ENCODE results near the gene HEXIM1. TPM values are rescaled to one million over a fixed set of nuclear protein-coding genes. Genes with fewer than 3 reads are reported as not detected.

HEXIM1 gene
- total and polyA plus RNA-seq, 8 donors, result 6.8 to 17.2 (median 12.0) TPM

DNA sequence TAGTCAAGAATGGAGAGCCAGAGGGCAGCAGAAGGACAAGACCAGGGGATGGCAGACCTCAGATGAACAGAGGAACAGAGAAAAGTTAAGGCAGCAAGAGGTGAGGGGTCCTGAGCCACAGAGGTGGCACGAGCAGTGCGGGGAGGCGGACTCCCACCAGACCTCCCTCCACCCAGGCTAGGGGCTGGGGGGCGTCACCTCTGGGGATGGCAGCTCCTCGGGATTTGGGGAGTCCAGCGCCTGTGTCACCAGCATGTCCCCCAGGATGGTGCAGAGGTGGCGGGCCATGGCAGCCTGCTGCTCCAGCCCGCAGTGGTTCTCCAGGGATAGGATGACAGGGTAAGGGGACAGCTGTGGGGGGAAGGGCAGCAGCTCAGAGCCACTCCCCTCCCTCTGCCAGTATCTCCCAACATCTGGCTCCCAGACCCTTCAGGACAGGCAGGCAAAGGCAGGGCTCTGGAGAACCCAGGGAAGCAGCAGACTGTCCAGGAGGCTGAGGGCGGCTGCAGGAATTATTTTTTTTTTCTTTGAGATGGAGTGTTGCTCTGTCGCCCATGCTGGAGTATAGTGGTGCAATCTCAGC, 31.8 kb upstream of the HEXIM1 start:
- H3K27ac ChIP-seq, result no peak overlapping the region
- FAIRE-seq (no peak), ATAC-seq (no peak), DNase-seq (no peak)
- H3K27me3 ChIP-seq, result no peaks in the 10 kb centered on the region
- H3K4me1 ChIP-seq, result no peaks in the 10 kb centered on the region
- no peaks in the 10 kb centered on the region for H3K36me3 ChIP-seq
- TF ChIP-seq, protein P1, sequence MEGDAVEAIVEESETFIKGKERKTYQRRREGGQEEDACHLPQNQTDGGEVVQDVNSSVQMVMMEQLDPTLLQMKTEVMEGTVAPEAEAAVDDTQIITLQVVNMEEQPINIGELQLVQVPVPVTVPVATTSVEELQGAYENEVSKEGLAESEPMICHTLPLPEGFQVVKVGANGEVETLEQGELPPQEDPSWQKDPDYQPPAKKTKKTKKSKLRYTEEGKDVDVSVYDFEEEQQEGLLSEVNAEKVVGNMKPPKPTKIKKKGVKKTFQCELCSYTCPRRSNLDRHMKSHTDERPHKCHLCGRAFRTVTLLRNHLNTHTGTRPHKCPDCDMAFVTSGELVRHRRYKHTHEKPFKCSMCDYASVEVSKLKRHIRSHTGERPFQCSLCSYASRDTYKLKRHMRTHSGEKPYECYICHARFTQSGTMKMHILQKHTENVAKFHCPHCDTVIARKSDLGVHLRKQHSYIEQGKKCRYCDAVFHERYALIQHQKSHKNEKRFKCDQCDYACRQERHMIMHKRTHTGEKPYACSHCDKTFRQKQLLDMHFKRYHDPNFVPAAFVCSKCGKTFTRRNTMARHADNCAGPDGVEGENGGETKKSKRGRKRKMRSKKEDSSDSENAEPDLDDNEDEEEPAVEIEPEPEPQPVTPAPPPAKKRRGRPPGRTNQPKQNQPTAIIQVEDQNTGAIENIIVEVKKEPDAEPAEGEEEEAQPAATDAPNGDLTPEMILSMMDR (IDR thresholded peaks at IDR 0.05), result no peak
- H3K9me3 ChIP-seq, result no peaks in the 10 kb centered on the region
- no peak overlapping the region for H3K4me3 ChIP-seq
- intact Hi-C loops (cut with DNase I), result loop anchor here in 1 of 3 donors (10.0 kb wide), 2 partner anchors 192 to 342 kb away; no protein-coding TSS in a partner anchor
- WGBS, 2 donors, result 88% methylated on average over 10 of the region's 10 CpGs

DNA sequence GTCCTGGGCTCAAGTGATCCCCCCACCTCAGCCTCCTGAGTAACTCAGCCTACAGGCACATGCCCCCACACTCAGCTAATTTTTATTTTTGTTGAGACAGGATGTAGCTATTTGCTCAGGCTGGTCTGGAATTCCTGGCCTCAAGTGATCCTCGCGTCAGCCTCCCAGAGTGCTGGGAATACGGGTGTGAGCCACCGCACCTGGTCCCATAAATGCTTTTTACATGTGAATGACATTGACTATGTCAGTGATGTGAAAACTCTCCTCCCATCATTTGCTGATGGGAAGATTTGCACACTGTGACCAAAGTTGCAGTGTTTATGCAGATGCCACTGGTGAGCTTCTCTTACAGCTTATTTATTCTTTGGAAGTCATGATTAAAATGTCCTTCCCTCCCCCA, 30.9 kb upstream of the HEXIM1 start:
- ATAC-seq, result no peak
- Histone ChIP-seq H3K27me3 (no peaks in the 10 kb centered on the region), H3K4me3 (no peak overlapping the region), H3K36me3 (no peaks in the 10 kb centered on the region), H3K4me1 (no peaks in the 10 kb centered on the region), H3K27ac (no peak overlapping the region), H3K9me3 (no peaks in the 10 kb centered on the region)
- TF ChIP-seq, protein P1 (IDR thresholded peaks at IDR 0.05), result no peak
- no peak for DNase-seq
- FAIRE-seq, result no peak
- intact Hi-C loops (cut with DNase I), result loop anchor here in 1 of 3 donors (10.0 kb wide), 2 partner anchors 193 to 343 kb away; no protein-coding TSS in a partner anchor
- 93 to 97% methylated on average over 4 of the region's 4 CpGs for WGBS, 2 donors

DNA sequence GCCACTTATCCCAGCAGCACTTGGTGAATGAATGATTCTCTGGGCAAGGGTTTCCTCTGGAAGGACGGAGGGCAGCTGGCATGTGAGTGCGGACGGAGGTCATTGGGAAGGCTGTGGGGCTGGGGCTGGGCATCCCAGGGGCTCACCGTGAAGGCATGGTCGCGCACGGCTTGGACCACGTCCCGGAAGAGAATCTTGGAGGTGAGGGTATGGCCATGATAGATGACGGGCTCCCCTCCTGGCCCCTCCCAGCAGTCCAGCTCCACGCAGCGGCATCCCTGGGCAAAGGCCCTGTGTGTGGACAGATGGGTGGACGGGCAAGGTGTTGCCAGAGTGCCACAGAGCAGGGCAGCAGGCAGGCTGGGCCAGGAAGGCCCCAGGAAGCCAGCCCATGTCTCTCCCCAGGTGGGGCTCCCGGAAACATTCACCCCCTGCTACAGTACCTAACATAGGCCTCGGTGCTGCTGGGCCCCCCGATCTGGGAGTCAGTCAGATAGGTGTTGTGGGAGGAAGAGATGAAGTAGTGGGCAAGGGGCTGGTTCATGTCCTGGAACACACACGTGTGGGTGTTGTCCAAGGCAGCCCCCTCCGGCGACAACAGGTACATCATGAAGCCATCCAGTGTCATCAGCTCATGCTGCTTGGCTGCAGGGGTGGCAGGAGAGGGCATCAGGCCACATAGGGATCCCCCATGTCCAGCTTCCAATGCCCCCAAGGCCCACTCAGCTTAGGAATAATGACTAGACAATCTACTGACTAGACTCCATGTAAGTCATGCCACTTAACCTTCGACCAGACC, 30.2 kb upstream of the HEXIM1 start:
- Histone ChIP-seq H3K4me1 (no peaks in the 10 kb centered on the region), H3K9me3 (no peaks in the 10 kb centered on the region), H3K4me3 (no peak overlapping the region), H3K27me3 (no peaks in the 10 kb centered on the region), H3K27ac (no peak overlapping the region), H3K36me3 (no peaks in the 10 kb centered on the region)
- intact Hi-C loops (cut with DNase I), result loop anchor here in 1 of 3 donors (10.0 kb wide), 2 partner anchors 193 to 343 kb away; no protein-coding TSS in a partner anchor
- WGBS, 2 donors, result 87 to 93% methylated on average over 20 of the region's 20 CpGs
- no peak for FAIRE-seq
- TF ChIP-seq, protein P1 (IDR thresholded peaks at IDR 0.05), result no peak
- no peak for DNase-seq
- ATAC-seq, result no peak

DNA sequence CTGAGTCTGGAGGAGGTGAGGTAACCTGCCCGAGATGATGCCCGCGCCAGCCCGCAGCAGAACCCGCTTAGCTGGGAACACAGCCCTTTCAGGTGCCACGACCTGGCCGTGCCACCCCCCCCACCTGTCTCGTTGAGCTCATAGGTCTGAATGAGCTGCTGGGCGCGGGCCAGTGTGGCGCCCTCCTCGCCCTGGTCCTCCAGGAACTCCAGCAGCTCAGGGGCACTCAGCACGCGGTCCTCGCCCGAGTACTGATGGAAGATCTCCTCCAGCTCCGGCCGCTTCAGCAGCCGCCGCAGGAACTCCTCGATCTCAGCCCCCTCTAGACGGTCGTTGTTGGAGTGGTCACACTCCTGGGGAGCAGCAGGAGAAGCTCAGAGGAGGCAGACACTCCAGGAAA, 29.6 kb upstream of the HEXIM1 start:
- intact Hi-C loops (cut with DNase I), result loop anchor here in 1 of 3 donors (10.0 kb wide), 2 partner anchors 194 to 344 kb away; no protein-coding TSS in a partner anchor
- no peak for ATAC-seq
- H3K27me3 ChIP-seq, result no peaks in the 10 kb centered on the region
- whole genome bisulfite sequencing, 2 donors, result 85 to 90% methylated on average over 22 to 23 of the region's 23 CpGs
- FAIRE-seq, result no peak
- H3K4me1 ChIP-seq, result no peaks in the 10 kb centered on the region
- no peaks in the 10 kb centered on the region for H3K36me3 ChIP-seq
- no peak overlapping the region for H3K27ac ChIP-seq
- H3K4me3 ChIP-seq, result no peak overlapping the region
- TF ChIP-seq, protein P1 (IDR thresholded peaks at IDR 0.05), result no peak
- DNase-seq, result no peak
- H3K9me3 ChIP-seq, result no peaks in the 10 kb centered on the region
